ENCODE results near the gene LCTL. TPM values are rescaled to one million over a fixed set of nuclear protein-coding genes. Genes with fewer than 3 reads are reported as not detected.
"Not testable (repeated sequence)": the region's sequence is repeated elsewhere in the genome, so short reads cannot be mapped to it uniquely, and the experiment has no call there.

The LCTL gene
- total RNA-seq, 6 donors from 2014 or later, result not detected

DNA sequence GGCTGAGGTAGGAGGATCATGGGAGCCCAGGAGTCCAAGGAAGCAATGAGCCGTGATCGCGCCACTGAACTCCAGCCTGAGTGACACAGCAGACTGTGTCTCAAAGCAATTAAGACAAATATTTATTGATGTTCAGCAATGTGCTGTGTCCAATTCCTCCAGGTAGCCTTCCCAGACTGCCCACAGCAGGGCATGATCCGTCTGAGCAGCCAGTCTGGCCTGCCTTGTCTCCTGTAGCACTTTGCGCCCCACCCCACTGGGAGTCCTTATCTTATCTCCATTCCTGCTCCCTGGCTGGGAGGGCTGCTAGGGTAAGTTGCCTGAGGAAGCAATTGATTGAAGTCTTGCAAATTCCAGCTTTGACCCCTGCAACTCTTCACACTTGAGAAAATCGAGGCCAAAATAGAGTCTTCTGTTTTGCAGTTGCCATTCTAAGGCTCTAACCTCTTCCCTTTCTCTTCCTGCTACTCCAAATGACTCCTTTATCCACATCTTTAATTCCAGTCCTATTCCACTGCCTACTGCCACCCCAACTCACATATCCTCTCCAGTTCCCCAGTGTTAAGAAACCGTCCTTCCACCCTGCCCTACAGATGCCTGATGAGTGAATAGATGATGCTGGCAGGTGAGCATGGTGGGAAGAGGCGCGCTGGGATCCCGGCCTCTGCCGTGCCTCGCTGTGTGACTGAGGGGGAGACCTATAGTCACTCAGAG, 26.9 kb upstream of the LCTL start:
- Histone ChIP-seq H3K36me3 (no peaks in the 10 kb centered on the region), H3K27ac (no peak overlapping the region), H3K4me1 (peaks cover 0 to 7% (median 2%) of the 10 kb centered on the region in 4 donors), H3K27me3 (no peaks in the 10 kb centered on the region), H3K9me3 (no peaks in the 10 kb centered on the region), H3K4me3 (no peak overlapping the region)
- TF ChIP-seq, protein P1, sequence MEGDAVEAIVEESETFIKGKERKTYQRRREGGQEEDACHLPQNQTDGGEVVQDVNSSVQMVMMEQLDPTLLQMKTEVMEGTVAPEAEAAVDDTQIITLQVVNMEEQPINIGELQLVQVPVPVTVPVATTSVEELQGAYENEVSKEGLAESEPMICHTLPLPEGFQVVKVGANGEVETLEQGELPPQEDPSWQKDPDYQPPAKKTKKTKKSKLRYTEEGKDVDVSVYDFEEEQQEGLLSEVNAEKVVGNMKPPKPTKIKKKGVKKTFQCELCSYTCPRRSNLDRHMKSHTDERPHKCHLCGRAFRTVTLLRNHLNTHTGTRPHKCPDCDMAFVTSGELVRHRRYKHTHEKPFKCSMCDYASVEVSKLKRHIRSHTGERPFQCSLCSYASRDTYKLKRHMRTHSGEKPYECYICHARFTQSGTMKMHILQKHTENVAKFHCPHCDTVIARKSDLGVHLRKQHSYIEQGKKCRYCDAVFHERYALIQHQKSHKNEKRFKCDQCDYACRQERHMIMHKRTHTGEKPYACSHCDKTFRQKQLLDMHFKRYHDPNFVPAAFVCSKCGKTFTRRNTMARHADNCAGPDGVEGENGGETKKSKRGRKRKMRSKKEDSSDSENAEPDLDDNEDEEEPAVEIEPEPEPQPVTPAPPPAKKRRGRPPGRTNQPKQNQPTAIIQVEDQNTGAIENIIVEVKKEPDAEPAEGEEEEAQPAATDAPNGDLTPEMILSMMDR (IDR thresholded peaks at IDR 0.05), result no peak
- TF ChIP-seq POLR2AphosphoS5 (IDR thresholded peaks at IDR 0.05) (no peak), EP300 (IDR thresholded peaks at IDR 0.05) (no peak), POLR2A (IDR thresholded peaks at IDR 0.05) (no peak)
- DNase-seq (no peak), ATAC-seq (ENCODE audit: low FRiP score in 2 of 2) (no peak)
- whole genome bisulfite sequencing, 2 donors, result 88 to 91% methylated on average over 8 to 12 of the region's 12 CpGs

DNA sequence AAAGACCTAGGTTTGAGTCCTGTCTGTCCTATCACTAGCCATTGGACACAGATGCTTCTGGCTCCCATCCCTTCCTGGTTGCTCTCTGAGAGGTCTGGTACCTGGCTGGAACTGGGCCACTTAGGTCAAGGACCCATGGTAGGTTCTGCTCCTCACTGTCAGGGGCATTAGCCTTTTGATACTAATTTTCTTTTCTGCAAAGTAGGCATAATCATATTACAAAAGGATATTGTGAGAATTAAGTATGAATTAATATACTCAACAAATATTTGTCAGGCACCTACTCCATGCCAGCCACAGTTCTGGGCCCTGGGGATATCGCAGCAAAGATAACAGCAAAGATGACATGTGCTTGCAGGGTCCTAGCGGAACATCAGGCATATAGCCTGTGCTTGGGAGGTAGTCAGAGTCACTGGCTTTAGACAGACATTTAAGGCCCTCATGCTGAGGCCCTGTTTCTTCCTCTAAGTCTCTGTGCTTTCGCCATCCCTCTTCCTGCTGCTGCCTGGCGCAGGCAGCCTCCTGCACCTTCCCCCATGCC, 25.6 kb upstream of the LCTL start:
- DNase-seq (no peak), ATAC-seq (ENCODE audit: low FRiP score in 2 of 2) (no peak)
- Histone ChIP-seq H3K4me3 (no peak overlapping the region), H3K27me3 (no peaks in the 10 kb centered on the region), H3K36me3 (no peaks in the 10 kb centered on the region), H3K4me1 (peaks cover 5 to 12% (median 8%) of the 10 kb centered on the region in 4 donors), H3K9me3 (no peaks in the 10 kb centered on the region), H3K27ac (no peak overlapping the region)
- 85 to 89% methylated on average over 4 of the region's 4 CpGs for WGBS, 2 donors
- TF ChIP-seq, protein P1 (IDR thresholded peaks at IDR 0.05), result no peak
- TF ChIP-seq POLR2A (IDR thresholded peaks at IDR 0.05) (no peak), EP300 (IDR thresholded peaks at IDR 0.05) (no peak), POLR2AphosphoS5 (IDR thresholded peaks at IDR 0.05) (no peak)

DNA sequence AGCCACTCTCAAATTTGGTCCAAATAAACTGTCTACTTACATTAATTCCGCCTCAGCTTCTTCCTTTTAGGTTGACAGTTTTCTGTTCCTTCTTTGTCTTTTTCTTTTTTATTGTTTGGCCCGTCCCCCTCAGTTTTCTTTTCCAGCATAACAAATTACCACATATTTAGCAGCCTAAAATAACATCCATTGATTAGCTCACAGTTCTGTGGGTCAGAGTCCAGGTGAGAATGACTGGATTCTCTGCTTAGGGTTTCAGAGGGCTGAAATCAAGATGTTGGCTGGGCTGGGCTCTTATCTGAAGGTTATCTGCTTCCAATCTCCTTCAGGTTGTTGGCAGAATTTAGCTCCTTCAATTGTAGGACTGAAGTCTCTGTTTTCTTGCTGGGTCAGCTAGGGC, 24.6 kb upstream of the LCTL start:
- H3K4me3 ChIP-seq, result no peak overlapping the region
- DNase-seq (no peak), ATAC-seq (ENCODE audit: low FRiP score in 2 of 2) (no peak)
- 86 to 94% methylated on average over 2 of the region's 2 CpGs for WGBS, 2 donors
- H3K4me1 ChIP-seq, result peaks cover 5 to 12% (median 8%) of the 10 kb centered on the region in 4 donors
- TF ChIP-seq POLR2A (IDR thresholded peaks at IDR 0.05) (no peak), POLR2AphosphoS5 (IDR thresholded peaks at IDR 0.05) (no peak), EP300 (IDR thresholded peaks at IDR 0.05) (no peak)
- TF ChIP-seq, protein P1 (IDR thresholded peaks at IDR 0.05), result no peak
- H3K27me3 ChIP-seq, result no peaks in the 10 kb centered on the region
- H3K27ac ChIP-seq, result no peak overlapping the region
- H3K36me3 ChIP-seq, result no peaks in the 10 kb centered on the region
- H3K9me3 ChIP-seq, result no peaks in the 10 kb centered on the region

DNA sequence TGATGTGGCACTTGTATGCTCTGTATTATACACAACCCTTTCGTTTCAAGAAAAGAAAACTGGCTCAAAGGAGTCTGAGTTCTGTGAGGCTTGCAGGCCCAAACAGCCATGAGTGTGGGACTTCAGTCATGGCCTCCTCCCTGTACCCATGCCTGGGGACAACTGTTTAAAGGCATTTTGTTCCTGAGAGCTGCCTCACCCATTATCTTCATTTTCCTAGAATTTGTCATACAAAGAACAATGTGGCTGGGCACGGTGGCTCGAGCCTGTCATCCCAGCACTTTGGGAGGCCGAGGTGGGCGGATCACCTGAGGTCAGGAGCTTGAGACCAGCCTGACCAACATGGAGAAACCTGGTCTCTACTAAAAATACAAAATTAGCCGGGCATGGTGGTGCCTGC, 23.6 kb upstream of the LCTL start:
- 88 to 92% methylated on average over 6 of the region's 6 CpGs for WGBS, 2 donors
- not testable (repeated sequence) for H3K27me3 ChIP-seq; ATAC-seq (ENCODE audit: low FRiP score in 2 of 2)

DNA sequence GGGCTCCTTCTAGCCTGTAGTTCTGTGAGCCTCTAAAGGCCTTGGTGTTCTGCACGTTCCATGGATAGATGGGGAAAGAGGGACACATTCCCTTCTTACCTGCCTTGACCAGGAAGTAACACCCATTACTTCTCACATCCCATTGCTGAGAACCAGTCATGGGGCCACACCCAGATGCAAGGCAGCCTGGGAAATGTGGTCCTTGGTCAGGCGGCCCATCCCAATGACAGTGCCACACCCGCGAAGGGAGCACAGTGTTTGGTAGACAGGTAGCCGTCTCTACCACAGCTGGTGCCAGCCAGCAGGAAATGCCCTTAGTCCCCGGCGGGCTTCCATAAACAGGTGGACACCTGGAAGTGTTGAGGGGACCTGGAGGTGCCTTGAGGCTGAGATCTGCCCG, 23.2 kb upstream of the LCTL start:
- Histone ChIP-seq H3K9me3 (no peaks in the 10 kb centered on the region), H3K36me3 (no peaks in the 10 kb centered on the region), H3K4me1 (peaks cover 5 to 12% (median 8%) of the 10 kb centered on the region in 4 donors), H3K27ac (no peak overlapping the region), H3K4me3 (no peak overlapping the region), H3K27me3 (no peaks in the 10 kb centered on the region)
- WGBS, 2 donors, result 73 to 85% methylated on average over 1 to 8 of the region's 8 CpGs
- peak in 1 of 2 donors; percentile 15 for ATAC-seq (ENCODE audit: low FRiP score in 2 of 2)
- no peak for DNase-seq
- TF ChIP-seq EP300 (IDR thresholded peaks at IDR 0.05) (no peak), POLR2AphosphoS5 (IDR thresholded peaks at IDR 0.05) (no peak), POLR2A (IDR thresholded peaks at IDR 0.05) (no peak)
- TF ChIP-seq, protein P1 (IDR thresholded peaks at IDR 0.05), result no peak

More for the DNA sequence above, 23.6 kb upstream of the LCTL start:
- DNase-seq, H3K9me3 ChIP-seq, H3K36me3 ChIP-seq, H3K4me3 ChIP-seq, H3K27ac ChIP-seq: not testable (repeated sequence)
- H3K4me1 ChIP-seq, result peaks cover 5 to 12% (median 8%) of the 10 kb centered on the region in 4 donors
